Stimulated activated naive CD8-positive, alpha-beta T cell treated with anti-CD3 and anti-CD28 coated beads, Interleukin-15, amount 100 ng/mL, for 72 hours (primary cell): Measurements from ENCODE around the gene PROM1.
A peak's percentile ranks its signal among the peaks of the same experiment; 100 is the strongest.

Experiments
- ATAC-seq: fragments of 150-1000 bp; cut with Tn5 transposase; 2 replicates; pipeline ENCODE4 v1.10.0; 2021; ENCODE audit warnings: mild to moderate bottlenecking, moderate library complexity
- DNase-seq, 2 donors: peaks; one replicate each; pipeline ENCODE4 v3.0.0; 2021 to 2022
- H3K27ac Mint-ChIP-seq, 2 donors: one replicate each; pipeline ENCODE4 v1.8.0; 2022; ENCODE audit warnings: mild to moderate bottlenecking in 2 of 2, mixed read lengths in 2 of 2, moderate library complexity in 2 of 2
- H3K27me3 Mint-ChIP-seq: one replicate; pipeline ENCODE4 v1.8.0; 2022; ENCODE audit warnings: mixed read lengths
- H3K4me1 Mint-ChIP-seq: one replicate; pipeline ENCODE4 v1.8.0; 2022; ENCODE audit warnings: mild to moderate bottlenecking, mixed read lengths
- H3K4me3 Mint-ChIP-seq, 2 donors: one replicate each; pipeline ENCODE4 v1.8.0; 2022; ENCODE audit warnings: mild to moderate bottlenecking in 2 of 2, mixed read lengths in 2 of 2, moderate library complexity in 1 of 2
- H3K9me3 Mint-ChIP-seq, 2 donors: one replicate each; pipeline ENCODE4 v1.8.0; 2022; ENCODE audit warnings: mixed read lengths in 2 of 2

The PROM1 gene, protein sequence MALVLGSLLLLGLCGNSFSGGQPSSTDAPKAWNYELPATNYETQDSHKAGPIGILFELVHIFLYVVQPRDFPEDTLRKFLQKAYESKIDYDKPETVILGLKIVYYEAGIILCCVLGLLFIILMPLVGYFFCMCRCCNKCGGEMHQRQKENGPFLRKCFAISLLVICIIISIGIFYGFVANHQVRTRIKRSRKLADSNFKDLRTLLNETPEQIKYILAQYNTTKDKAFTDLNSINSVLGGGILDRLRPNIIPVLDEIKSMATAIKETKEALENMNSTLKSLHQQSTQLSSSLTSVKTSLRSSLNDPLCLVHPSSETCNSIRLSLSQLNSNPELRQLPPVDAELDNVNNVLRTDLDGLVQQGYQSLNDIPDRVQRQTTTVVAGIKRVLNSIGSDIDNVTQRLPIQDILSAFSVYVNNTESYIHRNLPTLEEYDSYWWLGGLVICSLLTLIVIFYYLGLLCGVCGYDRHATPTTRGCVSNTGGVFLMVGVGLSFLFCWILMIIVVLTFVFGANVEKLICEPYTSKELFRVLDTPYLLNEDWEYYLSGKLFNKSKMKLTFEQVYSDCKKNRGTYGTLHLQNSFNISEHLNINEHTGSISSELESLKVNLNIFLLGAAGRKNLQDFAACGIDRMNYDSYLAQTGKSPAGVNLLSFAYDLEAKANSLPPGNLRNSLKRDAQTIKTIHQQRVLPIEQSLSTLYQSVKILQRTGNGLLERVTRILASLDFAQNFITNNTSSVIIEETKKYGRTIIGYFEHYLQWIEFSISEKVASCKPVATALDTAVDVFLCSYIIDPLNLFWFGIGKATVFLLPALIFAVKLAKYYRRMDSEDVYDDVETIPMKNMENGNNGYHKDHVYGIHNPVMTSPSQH

DNA sequence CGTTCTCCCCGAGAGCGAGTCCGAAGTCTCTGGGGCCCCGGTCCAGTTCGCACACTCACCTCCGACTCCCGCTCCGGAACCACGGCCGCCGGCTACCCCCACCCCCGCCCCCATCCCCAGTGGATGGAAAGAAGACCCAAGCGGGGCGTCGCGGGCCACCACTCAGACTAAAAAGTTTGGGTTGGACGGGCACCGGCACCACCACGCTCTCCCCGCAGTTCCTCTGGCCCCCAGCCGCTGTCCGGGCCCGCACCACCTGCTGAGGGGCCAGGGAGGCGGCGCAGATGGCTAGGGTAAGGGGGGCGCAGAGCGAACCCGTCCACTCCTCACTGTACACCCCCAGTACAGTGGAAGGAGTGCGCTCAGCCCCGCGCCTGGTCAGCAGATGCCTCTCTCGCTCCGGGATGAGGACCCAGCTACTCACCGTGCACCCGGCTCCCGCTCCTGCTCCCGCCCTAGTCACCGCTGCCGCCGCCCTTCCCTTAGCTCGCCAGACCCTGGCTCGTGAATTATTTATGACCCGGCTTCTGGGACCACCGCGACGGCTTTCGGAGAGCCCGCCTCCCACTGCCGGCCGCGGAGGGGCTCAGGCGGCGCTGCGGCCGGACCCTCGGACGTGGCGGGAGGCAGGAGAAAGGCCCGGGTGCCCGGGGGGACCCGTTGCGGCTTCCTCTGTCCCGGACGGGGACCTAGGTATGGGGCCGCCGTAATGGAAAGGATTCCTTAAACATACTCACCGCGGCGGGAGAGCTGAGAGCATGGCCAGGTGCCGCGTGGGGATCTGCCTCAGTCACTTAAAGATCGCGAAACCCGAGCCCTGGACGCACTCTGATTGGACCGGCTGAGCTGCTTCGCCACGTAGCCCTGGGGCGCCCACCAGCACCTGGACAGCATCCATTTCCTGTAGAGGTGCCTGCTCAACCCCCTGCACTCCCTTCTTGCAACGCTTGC, at the start of gene PROM1:
TSS of gene PROM1 (minus strand) at position 783 of the 951 bp plus-strand sequence. CDS start 8,117 bp downstream, outside the sequence.
- H3K4me1 Mint-ChIP-seq: peaks cover 31% of the 10 kb centered on the region
- DNase-seq: no peak
- H3K4me3 Mint-ChIP-seq: peak within 1 kb of the TSS; percentile 83 to 86
- H3K9me3 Mint-ChIP-seq: peaks cover 8 to 10% of the 10 kb centered on the region in 2 donors
- ATAC-seq: peak; percentile 65
- peak within 1 kb of the TSS in 1 of 2 donors; percentile 3 for H3K27ac Mint-ChIP-seq
- H3K27me3 Mint-ChIP-seq: peaks cover 95% of the 10 kb centered on the region

DNA sequence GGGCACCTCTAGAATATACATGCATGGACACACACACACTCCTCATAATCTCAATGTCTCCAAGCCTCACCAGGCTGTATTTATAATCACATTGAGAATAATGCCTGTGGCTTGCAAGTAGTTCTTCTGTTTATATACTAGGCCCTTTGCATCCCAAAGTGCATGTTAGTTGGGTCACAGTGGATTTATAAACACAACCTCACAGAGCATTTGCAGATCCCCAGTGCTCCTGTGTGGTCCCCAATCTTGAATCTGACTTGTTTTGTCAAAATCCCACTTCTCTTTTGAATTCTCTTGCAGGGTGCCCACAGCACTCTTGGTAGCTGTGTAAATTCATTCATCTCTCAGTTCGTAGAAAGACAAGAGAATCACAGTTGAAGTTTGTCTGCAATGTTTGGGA, 49.6 kb upstream of the PROM1 start:
- H3K4me3 Mint-ChIP-seq: no peak overlapping the region
- H3K4me1 Mint-ChIP-seq: no peaks in the 10 kb centered on the region
- peaks cover 9 to 15% of the 10 kb centered on the region in 2 donors for H3K9me3 Mint-ChIP-seq
- no peak overlapping the region for H3K27ac Mint-ChIP-seq
- H3K27me3 Mint-ChIP-seq: no peaks in the 10 kb centered on the region
- no peak for ATAC-seq
- no peak for DNase-seq

DNA sequence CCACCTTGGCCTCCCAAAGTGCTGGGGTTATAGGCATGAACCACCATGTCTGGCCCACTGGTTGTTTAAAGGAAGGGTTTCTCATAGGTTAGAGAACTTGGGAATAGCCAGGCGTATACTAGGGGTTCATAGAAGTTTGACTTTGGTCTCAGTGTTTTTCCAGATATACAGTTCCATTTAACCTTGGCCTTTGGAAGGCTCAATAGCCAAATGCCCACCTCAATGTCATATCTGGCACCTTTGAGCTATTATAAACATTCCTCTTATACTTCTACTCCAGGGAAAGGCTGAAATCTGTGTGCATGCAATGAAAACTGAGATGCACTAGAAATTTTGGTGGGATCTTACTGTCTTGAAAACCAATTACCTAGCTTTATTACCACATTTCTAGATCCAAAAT, 47.5 kb upstream of the PROM1 start:
- Mint-ChIP-seq H3K4me3 (no peak overlapping the region), H3K27me3 (no peaks in the 10 kb centered on the region), H3K9me3 (peaks cover 9 to 15% of the 10 kb centered on the region in 2 donors), H3K4me1 (no peaks in the 10 kb centered on the region), H3K27ac (no peak overlapping the region)
- ATAC-seq: no peak
- DNase-seq: no peak

DNA sequence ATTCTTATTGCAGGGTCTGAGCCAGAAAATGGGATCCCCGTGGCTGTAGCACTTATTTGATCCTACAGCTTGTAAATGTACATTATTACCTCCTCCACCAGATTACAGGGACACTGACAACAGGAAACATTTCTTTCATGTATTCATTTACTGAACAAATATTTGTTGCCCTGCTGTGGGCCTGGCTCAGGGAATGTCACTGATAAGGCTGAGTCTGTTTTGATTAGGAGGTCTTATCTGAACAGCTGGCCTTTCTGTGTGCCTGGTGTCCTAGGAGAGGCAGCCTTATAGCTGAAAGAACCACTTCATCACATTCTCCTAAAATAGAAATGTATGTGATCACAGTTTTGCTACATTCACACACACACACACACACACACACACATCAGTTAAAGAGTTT, 45.5 kb upstream of the PROM1 start:
- DNase-seq (no peak), ATAC-seq (no peak)
- H3K9me3 Mint-ChIP-seq: peaks cover 3 to 4% of the 10 kb centered on the region in 2 donors
- H3K4me1 Mint-ChIP-seq: peaks cover 12% of the 10 kb centered on the region
- H3K4me3 Mint-ChIP-seq: no peak overlapping the region
- no peaks in the 10 kb centered on the region for H3K27me3 Mint-ChIP-seq
- no peak overlapping the region for H3K27ac Mint-ChIP-seq

DNA sequence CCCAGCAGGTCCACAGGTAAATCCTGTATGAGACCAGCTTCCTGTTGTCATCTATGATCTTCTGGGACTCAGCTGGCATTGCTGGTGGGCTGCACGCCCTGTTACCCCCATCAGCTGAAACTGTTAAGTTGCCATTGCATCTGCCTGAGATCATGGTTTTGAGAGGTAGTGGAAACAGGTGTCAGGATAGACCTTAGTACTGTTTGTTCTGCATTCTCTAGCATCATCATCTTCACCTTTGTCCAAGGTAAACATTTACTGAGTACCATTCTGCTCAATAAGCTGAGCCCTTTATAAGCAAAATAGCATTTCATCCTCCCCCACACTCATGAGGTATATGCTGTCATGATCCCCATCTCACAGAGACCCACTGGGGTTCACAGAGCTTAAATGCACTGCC, 42.9 kb upstream of the PROM1 start:
- Mint-ChIP-seq H3K4me1 (peaks cover 37% of the 10 kb centered on the region), H3K27ac (no peak overlapping the region), H3K27me3 (no peaks in the 10 kb centered on the region), H3K4me3 (no peak overlapping the region), H3K9me3 (no peaks in the 10 kb centered on the region)
- DNase-seq (no peak), ATAC-seq (no peak)

DNA sequence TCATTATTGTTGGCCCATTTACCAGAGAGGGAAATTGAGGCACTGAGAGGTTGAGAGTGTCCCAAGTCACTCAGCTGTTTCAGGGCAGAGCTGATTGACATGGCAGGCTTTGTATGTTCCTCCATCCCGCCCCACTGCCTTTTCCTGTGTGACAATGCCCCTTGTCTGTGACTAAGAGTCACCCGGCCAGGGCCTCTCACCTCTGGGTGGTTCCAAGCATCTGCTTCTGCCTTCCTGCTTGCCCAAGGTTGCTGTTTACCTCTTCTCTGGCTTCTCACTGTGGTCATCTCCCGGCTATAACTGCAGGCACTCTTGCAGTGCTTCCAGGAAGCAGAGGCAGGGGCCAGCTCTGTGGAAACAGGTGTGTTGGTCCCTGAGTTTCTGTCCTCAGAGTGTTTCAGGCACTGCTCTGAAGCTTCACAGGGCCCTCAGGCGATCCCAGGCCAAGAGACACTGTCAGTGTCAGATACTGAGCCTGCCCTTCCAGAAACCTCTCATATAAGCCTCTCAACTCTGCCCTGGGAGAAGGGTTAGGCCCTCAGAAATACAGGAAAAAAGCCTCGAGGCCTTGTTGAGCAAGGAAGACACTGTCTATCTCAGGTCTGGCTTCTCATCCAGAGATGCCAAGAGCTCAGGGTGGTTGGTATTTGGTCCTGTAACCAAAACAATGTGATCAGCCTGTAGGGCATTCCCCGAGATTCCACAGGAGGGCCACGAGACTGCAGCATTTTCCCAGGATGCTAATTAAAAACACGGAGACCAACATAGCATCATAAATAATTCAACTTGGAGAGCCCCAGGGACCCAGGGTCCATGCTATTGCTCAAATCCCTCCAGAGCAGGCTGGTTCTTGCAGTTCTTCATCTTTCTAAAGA, 42.0 kb upstream of the PROM1 start:
- Mint-ChIP-seq H3K4me1 (peaks cover 45% of the 10 kb centered on the region), H3K4me3 (no peak overlapping the region), H3K9me3 (peaks cover 2 to 7% of the 10 kb centered on the region in 2 donors), H3K27ac (peak overlapping the region in 1 of 2 donors; percentile 81), H3K27me3 (no peaks in the 10 kb centered on the region)
- DNase-seq (no peak), ATAC-seq (no peak)

DNA sequence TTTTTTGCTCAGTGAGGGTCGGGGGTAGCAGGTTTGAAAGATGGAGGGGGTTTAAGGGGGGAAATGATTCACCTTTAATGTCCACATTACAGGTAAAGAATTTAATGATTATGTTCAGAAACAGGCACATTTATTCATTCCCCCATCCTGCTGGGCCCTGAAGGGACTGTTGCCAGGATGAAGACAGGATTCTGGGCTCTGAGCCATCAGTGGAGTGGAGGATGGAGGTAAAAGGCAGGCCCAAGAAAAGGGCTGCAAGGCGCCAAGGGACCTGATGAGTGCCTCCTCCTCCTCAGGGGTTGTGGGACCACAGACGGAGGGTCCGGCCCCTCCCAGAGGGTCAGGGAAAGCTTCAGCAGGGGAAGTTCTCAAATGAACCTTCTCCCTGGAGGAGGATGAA, 40.4 kb upstream of the PROM1 start:
- H3K4me1 Mint-ChIP-seq: peaks cover 50% of the 10 kb centered on the region
- no peak for ATAC-seq

DNA sequence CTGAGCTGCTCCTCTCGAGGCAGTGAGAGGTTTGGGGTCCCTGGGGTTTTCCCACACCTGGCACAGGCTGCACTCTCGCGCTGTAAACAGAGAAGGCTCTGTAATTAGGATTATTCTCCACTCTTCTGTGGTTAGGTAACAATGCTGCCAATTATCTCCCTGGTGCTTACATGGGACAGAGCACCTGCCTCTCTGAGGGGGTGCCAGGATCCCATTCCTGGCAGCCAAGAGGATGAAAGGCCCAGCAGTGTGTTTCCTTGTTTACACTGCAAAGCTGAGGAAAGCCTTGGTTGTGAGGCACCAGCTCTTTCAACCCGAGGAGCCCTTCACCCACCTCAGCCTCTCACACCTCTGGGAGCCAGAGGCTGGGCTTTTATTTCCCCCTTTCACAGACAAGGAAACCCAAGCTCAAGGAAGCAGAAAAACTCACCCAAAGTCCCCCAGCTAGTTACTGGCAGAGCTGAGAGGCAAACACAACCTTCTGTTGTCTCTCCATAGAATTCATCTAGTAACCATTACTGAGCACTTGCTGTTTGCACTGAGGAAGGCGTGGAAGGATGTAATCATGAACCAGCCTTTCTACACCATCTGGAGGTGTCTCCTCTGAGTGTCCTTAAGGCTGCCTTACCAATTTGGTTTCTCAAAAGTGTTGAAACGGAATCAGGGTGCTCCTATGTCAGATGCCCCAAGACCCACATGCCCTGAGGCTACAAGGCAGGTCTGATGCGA, 39.7 kb upstream of the PROM1 start:
- peak overlapping the region; percentile 60 to 91 for H3K27ac Mint-ChIP-seq
- ATAC-seq: peak; percentile 34
- DNase-seq: no peak
- peak overlapping the region; percentile 52 for H3K4me3 Mint-ChIP-seq
- peaks cover 50% of the 10 kb centered on the region for H3K4me1 Mint-ChIP-seq
- H3K9me3 Mint-ChIP-seq: peaks cover 9 to 14% of the 10 kb centered on the region in 2 donors
- H3K27me3 Mint-ChIP-seq: no peaks in the 10 kb centered on the region

More for the DNA sequence above, 40.4 kb upstream of the PROM1 start:
- no peaks in the 10 kb centered on the region for H3K27me3 Mint-ChIP-seq
- peaks cover 9 to 14% of the 10 kb centered on the region in 2 donors for H3K9me3 Mint-ChIP-seq
- peak overlapping the region in 1 of 2 donors; percentile 52 for H3K27ac Mint-ChIP-seq
- no peak overlapping the region for H3K4me3 Mint-ChIP-seq
- no peak for DNase-seq

DNA sequence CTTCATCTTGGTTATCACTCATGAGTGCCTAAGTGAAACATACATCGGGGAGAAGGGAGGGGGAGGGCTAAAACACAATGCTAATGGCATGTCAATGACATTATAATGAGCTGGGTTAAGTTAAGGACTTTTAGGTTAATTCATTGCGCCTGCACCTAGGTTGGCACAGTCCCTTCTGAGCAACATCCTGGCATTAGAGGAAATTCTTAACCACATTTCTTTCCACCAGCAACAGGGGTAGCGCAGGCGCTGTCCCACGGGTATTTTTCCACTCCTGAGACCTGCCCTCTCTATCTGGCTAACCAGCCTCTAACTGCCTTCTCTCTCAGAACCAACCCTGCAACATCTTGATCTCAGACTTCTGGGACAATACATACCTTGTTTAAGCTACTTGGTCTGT, 39.0 kb upstream of the PROM1 start:
- Mint-ChIP-seq H3K4me3 (peak overlapping the region; percentile 52), H3K4me1 (peaks cover 50% of the 10 kb centered on the region), H3K27ac (peak overlapping the region; percentile 60 to 91), H3K27me3 (no peaks in the 10 kb centered on the region), H3K9me3 (peaks cover 9 to 14% of the 10 kb centered on the region in 2 donors)
- peak; percentile 25 to 72 for DNase-seq
- ATAC-seq: peak; percentile 87

DNA sequence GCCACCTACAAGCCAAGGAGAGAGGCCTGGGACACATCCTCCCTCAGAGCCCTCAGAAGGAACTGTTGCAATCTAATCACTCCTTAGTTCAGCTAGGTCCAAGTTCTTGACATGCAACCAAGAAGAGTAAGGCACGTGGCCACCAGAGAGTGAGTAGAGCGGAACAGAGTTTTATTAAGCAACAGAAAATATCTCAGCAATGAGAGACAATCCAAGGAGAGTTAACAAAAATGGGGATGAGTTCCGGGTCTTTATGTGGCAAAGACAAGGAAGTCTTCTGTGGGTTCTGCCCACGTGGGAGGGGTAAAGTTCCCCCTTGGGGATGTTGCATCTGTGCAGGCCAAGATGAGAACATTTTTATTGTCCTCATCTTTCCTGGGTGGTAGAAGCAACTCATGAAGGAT, 38.5 kb upstream of the PROM1 start:
- DNase-seq (no peak), ATAC-seq (no peak)
- peaks cover 50% of the 10 kb centered on the region for H3K4me1 Mint-ChIP-seq

DNA sequence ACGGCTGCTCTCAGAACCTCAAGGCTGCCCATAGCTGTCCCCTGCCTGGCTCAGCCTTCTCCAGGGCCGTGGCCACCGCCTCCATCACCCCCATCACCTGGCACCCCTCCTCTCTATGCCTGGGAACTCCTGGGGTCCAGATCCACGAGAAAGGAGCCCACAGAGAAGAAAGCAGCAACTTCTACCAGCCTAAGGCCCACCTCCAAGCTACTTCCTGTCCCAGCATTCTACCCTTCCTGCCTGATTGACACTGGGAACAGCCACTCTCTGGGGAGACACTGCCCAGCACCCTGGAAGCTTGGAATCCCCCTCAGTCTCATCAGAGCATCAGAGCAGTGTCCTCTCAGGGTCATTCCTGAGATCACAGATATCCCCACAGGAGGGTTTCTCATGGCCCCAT, 36.9 kb upstream of the PROM1 start:
- Mint-ChIP-seq H3K9me3 (peaks cover 9 to 14% of the 10 kb centered on the region in 2 donors), H3K4me1 (peaks cover 46% of the 10 kb centered on the region), H3K27me3 (no peaks in the 10 kb centered on the region), H3K27ac (peak overlapping the region; percentile 47 to 68), H3K4me3 (peak overlapping the region; percentile 13 to 67)
- DNase-seq: peak in 1 of 2 donors; percentile 49
- peak; percentile 55 for ATAC-seq

More for the DNA sequence above, 38.5 kb upstream of the PROM1 start:
- Mint-ChIP-seq H3K9me3 (peaks cover 9 to 14% of the 10 kb centered on the region in 2 donors), H3K4me3 (peak overlapping the region in 1 of 2 donors; percentile 25), H3K27me3 (no peaks in the 10 kb centered on the region), H3K27ac (peak overlapping the region; percentile 37 to 90)

DNA sequence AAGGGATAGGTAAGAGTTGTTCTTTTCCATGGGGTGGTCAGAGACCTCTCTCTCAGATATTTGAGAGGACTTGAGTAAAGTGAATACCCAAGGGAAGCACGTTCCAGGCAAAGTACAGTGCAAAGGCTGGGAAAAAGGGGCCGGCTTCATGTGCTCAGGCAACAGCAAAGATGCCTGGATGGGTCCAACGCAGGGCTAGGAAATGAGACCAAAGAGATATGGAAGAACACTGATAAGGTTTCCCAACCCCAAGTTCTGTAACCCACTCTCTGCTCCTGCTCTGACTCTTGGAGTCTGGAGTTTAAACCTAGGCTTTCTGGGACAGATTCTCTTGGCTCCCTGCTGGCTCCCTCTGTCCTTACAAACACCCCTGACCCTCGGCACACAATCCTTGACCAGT, 36.2 kb upstream of the PROM1 start:
- H3K27me3 Mint-ChIP-seq: no peaks in the 10 kb centered on the region
- ATAC-seq: no peak
- no peak for DNase-seq
- H3K4me1 Mint-ChIP-seq: peaks cover 38% of the 10 kb centered on the region
- H3K9me3 Mint-ChIP-seq: peaks cover 9 to 14% of the 10 kb centered on the region in 2 donors
- no peak overlapping the region for H3K27ac Mint-ChIP-seq
- no peak overlapping the region for H3K4me3 Mint-ChIP-seq

DNA sequence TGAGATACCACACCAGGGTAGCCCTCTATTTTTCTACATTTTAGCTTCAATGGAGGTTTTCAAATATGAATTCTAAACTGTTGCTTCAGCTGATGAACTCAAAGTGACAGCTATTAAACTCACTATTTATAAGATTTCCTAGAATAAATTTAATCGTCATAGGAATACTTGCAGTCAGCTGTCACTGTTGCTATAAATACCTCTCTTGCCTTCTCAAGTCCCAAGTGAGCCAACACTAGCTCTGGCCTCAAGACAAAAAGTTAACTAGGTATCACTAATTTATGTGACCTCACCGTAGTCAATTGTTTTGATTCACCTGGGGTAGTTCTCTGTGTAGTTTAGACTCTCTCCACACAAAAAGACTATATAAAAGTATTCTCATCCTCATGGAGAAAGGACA, 34.3 kb upstream of the PROM1 start:
- Mint-ChIP-seq H3K27ac (no peak overlapping the region), H3K9me3 (peaks cover 9 to 14% of the 10 kb centered on the region in 2 donors), H3K27me3 (no peaks in the 10 kb centered on the region), H3K4me1 (peaks cover 27% of the 10 kb centered on the region), H3K4me3 (no peak overlapping the region)
- DNase-seq (no peak), ATAC-seq (no peak)
